ENCODE results near the gene RGSL1. TPM values are rescaled to one million over a fixed set of nuclear protein-coding genes. Genes with fewer than 3 reads are reported as not detected.

Gene RGSL1
- total and polyA plus RNA-seq, 3 experiments from 2014 or later = not detected

DNA sequence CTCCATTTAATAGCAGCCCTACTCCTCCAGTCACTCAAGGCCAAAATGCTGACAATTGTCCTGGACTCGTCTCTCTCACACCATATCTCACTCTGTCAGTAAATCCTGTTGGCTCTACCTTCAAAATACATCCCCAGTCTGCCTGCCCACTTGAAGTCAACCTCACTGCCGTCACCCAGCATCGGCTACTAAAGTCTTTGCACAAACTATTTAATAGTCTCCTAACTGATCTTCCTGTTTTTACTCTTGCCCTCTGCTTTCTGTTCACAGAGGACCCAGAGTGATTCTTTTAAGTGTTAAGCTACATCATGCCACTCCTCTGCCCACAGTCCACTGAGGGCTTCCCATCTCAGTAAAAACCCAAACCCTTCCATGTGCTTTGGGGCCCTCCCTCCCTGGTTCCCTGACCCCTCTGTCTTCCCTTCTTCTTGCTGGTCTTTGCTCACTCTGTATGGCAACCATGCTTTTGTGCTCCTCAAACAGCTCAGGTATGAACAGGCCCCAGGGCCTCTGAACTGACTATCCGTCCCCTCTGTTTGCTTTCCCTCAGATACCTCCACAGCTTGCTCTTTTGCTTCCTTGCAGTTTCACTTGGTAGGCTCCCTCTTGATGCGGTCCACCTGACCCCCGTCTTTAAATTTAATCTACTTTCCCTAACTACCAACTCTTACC lies 120.1 kb downstream of the RGSL1 start:
- POLR2A ChIA-PET = no interaction called here
- no peaks in the 10 kb centered on the region for H3K27me3 Mint-ChIP-seq
- DNase-seq = no peak
- no peaks in the 10 kb centered on the region for H3K9me3 Mint-ChIP-seq
- H3K27ac ChIP-seq (ENCODE audit: low read depth, low read length) = no peak overlapping the region
- H3K27me3 ChIP-seq (ENCODE audit: insufficient read depth, low read length, poor library complexity, severe bottlenecking) = no peaks in the 10 kb centered on the region
- no peak overlapping the region for H3K4me3 ChIP-seq (ENCODE audit: low read length)
- peaks cover 7% of the 10 kb centered on the region for H3K36me3 ChIP-seq (ENCODE audit: insufficient read depth, low read length)
- H3K4me1 ChIP-seq (ENCODE audit: insufficient read depth, low read length) = no peaks in the 10 kb centered on the region
- no peaks in the 10 kb centered on the region for H3K4me1 Mint-ChIP-seq
- CTCF ChIA-PET = no interaction called here
- H3K9me3 ChIP-seq (ENCODE audit: low read length) = no peaks in the 10 kb centered on the region
- peaks cover 4 to 26% (median 13%) of the 10 kb centered on the region in 3 donors for H3K36me3 Mint-ChIP-seq
- no peak overlapping the region for H3K4me3 Mint-ChIP-seq
- no peak overlapping the region for H3K27ac Mint-ChIP-seq

DNA sequence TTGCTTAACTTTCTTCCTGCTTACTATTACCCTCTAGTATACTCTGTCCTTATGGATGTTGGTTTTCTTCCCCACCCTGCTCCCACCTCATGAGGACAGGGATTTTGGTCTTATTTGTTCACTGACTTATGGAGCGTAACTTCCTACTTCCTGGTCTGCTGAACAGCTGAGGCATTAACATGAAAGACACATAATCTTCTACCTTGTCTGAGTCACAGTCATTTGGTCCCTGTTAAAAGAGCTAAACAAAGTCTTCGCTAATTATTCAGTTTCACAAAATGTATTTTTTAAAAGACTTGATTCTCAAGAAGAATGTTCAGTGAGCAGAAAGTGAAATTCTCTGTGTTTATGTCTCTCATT lies 120.6 kb downstream of the RGSL1 start:
- Histone ChIP-seq H3K4me3 (ENCODE audit: low read length) (no peak overlapping the region), H3K27me3 (ENCODE audit: insufficient read depth, low read length, poor library complexity, severe bottlenecking) (no peaks in the 10 kb centered on the region), H3K27ac (ENCODE audit: low read depth, low read length) (no peak overlapping the region), H3K4me1 (ENCODE audit: insufficient read depth, low read length) (no peaks in the 10 kb centered on the region), H3K9me3 (ENCODE audit: low read length) (no peaks in the 10 kb centered on the region), H3K36me3 (ENCODE audit: insufficient read depth, low read length) (peaks cover 7% of the 10 kb centered on the region)
- no peaks in the 10 kb centered on the region for H3K9me3 Mint-ChIP-seq
- peaks cover 7 to 31% (median 18%) of the 10 kb centered on the region in 3 donors for H3K36me3 Mint-ChIP-seq
- H3K27ac Mint-ChIP-seq = no peak overlapping the region
- H3K4me3 Mint-ChIP-seq = no peak overlapping the region
- DNase-seq = no peak
- H3K27me3 Mint-ChIP-seq = no peaks in the 10 kb centered on the region
- POLR2A ChIA-PET = no interaction called here
- CTCF ChIA-PET = no interaction called here
- H3K4me1 Mint-ChIP-seq = no peaks in the 10 kb centered on the region

DNA sequence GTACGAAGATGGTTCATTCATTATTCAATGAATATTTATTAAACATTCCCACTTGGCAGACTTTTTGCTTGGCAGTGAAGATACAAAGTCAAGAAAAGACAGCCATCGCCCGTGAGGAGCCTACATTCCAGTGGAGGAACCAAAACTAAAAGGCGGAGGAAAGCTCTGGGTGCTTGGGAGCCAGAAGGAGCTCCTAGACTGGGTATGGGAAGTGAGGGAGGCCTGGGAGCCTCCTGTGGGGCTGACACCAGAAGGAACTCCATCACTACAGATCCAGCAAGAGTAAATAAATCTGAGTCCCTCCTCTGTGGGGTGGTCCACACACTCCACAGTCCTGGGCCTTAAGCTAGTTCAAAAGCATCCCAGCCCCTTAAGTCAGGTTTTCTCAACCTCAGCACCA lies 124.2 kb downstream of the RGSL1 start:
- ChIA-PET CTCF (no interaction called here), POLR2A (no interaction called here)
- Histone ChIP-seq H3K4me3 (ENCODE audit: low read length) (no peak overlapping the region), H3K36me3 (ENCODE audit: insufficient read depth, low read length) (peaks cover 7% of the 10 kb centered on the region), H3K9me3 (ENCODE audit: low read length) (no peaks in the 10 kb centered on the region), H3K4me1 (ENCODE audit: insufficient read depth, low read length) (no peaks in the 10 kb centered on the region), H3K27me3 (ENCODE audit: insufficient read depth, low read length, poor library complexity, severe bottlenecking) (no peaks in the 10 kb centered on the region), H3K27ac (ENCODE audit: low read depth, low read length) (no peak overlapping the region)
- no peaks in the 10 kb centered on the region for H3K27me3 Mint-ChIP-seq
- no peak for DNase-seq
- no peaks in the 10 kb centered on the region for H3K9me3 Mint-ChIP-seq
- H3K4me3 Mint-ChIP-seq = no peak overlapping the region
- H3K36me3 Mint-ChIP-seq = peaks cover 18 to 60% (median 35%) of the 10 kb centered on the region in 3 donors
- H3K27ac Mint-ChIP-seq = no peak overlapping the region
- peaks cover 14 to 18% (median 17%) of the 10 kb centered on the region in 3 donors for H3K4me1 Mint-ChIP-seq

DNA sequence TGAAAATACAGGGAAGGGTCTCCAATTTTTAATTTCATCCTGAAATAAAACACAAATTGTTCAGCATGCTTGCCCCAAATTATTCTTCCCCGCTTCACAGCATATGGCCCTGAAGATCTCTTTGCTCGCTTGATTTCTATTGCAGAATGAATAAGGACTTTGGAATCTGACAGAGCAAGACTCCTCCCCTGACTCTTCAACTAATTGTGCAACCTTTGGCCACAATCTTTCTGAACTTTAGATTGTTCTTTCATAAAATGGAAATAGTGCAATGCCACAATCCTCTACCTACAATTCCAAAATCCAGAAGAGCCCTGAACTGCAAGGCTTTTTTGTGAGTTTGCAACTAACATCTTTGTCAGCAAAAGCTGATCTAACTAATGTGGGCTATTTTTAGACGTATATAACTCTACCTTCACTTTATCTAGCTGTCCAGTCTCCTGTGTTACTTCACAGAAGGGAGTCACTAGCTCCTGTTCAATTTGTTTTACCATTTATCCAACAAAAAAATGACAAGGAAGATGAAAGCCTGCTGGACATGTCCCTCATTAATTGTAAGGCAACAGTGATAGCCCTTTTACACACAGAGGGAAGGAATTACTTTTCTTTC lies 125.7 kb downstream of the RGSL1 start:
- POLR2A ChIA-PET = no interaction called here

DNA sequence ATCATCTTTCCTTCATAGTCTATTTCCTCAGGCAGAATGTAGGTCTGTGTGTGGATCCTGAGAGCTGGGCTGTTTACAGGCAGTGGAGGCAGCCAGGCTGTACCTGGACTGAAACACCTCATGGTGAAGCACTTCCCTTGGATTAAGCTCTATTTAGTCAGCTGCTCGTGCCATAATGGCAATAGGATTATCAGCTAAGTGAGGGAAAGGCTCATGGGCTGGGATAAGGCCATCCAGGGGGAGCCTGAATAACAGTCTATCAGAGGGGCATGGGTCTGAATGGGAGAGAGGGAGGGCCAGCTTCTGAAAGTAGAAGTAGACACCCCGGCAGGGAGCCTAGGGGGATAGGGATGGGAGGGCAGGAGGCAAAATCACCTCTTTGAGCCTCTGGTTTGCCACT lies 130.8 kb downstream of the RGSL1 start:
- Mint-ChIP-seq H3K4me3 (peak overlapping the region in 1 of 7 donors; percentile 27), H3K9me3 (no peaks in the 10 kb centered on the region), H3K4me1 (peaks cover 61 to 76% (median 63%) of the 10 kb centered on the region in 3 donors), H3K36me3 (peaks cover 18 to 89% (median 49%) of the 10 kb centered on the region in 3 donors), H3K27me3 (no peaks in the 10 kb centered on the region), H3K27ac (peak overlapping the region in 4 of 8 donors; percentile 15 to 92 (median 43))
- Histone ChIP-seq H3K9me3 (ENCODE audit: low read length) (no peaks in the 10 kb centered on the region), H3K27ac (ENCODE audit: low read depth, low read length) (no peak overlapping the region), H3K36me3 (ENCODE audit: insufficient read depth, low read length) (peaks cover 31% of the 10 kb centered on the region), H3K4me1 (ENCODE audit: insufficient read depth, low read length) (peaks cover 35% of the 10 kb centered on the region), H3K4me3 (ENCODE audit: low read length) (no peak overlapping the region), H3K27me3 (ENCODE audit: insufficient read depth, low read length, poor library complexity, severe bottlenecking) (no peaks in the 10 kb centered on the region)
- DNase-seq = no peak
- ChIA-PET CTCF (interaction anchor here (1.2 to 1.3 kb wide), 2 partner anchors 14 to 202 kb away, joined by 3 to 5 read pairs; no protein-coding TSS in a partner anchor), POLR2A (no interaction called here)

More for the DNA sequence above, 125.7 kb downstream of the RGSL1 start:
- Mint-ChIP-seq H3K4me1 (peaks cover 24 to 30% (median 25%) of the 10 kb centered on the region in 3 donors), H3K9me3 (no peaks in the 10 kb centered on the region), H3K36me3 (peaks cover 21 to 75% (median 43%) of the 10 kb centered on the region in 3 donors), H3K27ac (no peak overlapping the region), H3K4me3 (no peak overlapping the region), H3K27me3 (no peaks in the 10 kb centered on the region)
- peaks cover 18% of the 10 kb centered on the region for H3K36me3 ChIP-seq (ENCODE audit: insufficient read depth, low read length)
- H3K4me3 ChIP-seq (ENCODE audit: low read length) = no peak overlapping the region
- H3K4me1 ChIP-seq (ENCODE audit: insufficient read depth, low read length) = no peaks in the 10 kb centered on the region
- no peaks in the 10 kb centered on the region for H3K27me3 ChIP-seq (ENCODE audit: insufficient read depth, low read length, poor library complexity, severe bottlenecking)
- no peaks in the 10 kb centered on the region for H3K9me3 ChIP-seq (ENCODE audit: low read length)
- no peak for DNase-seq
- no peak overlapping the region for H3K27ac ChIP-seq (ENCODE audit: low read depth, low read length)
- CTCF ChIA-PET = no interaction called here

DNA sequence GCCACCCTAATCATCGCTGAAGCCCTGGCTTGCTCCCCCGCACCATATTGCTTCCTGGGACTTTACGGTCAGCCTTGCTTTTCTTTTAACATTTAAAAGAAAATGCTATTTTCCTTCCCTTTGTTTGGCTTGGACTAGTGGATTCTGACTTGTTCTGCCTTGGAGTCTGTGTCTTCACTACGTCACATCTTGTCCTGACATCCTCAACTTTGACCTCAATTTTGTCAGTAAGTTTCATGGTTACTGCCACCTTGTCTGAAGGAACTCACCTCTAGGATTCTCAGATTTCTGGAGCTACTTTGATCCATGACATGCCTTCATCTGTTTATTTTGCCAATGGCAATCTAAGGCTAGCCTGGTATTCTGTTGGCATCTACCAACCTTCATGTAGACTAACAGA lies 134.8 kb downstream of the RGSL1 start:
- H3K4me1 ChIP-seq (ENCODE audit: insufficient read depth, low read length) = peaks cover 54% of the 10 kb centered on the region
- H3K9me3 ChIP-seq (ENCODE audit: low read length) = no peaks in the 10 kb centered on the region
- H3K27ac ChIP-seq (ENCODE audit: low read depth, low read length) = no peak overlapping the region
- POLR2A ChIA-PET = interaction anchor here (0.6 kb wide), 1 partner anchor 255 kb away, joined by 10 read pairs; no protein-coding TSS in a partner anchor
- peaks cover 18 to 79% (median 38%) of the 10 kb centered on the region in 3 donors for H3K36me3 Mint-ChIP-seq
- no peak for DNase-seq
- H3K36me3 ChIP-seq (ENCODE audit: insufficient read depth, low read length) = peaks cover 28% of the 10 kb centered on the region
- H3K9me3 Mint-ChIP-seq = no peaks in the 10 kb centered on the region
- CTCF ChIA-PET = no interaction called here
- peak overlapping the region; percentile 26 for H3K4me3 ChIP-seq (ENCODE audit: low read length)
- H3K27me3 ChIP-seq (ENCODE audit: insufficient read depth, low read length, poor library complexity, severe bottlenecking) = no peaks in the 10 kb centered on the region
- peak overlapping the region; percentile 51 to 79 (median 60) for H3K4me3 Mint-ChIP-seq
- H3K27ac Mint-ChIP-seq = peak overlapping the region in 4 of 8 donors; percentile 12 to 85 (median 44)
- H3K4me1 Mint-ChIP-seq = peaks cover 68 to 85% (median 77%) of the 10 kb centered on the region in 3 donors
- no peaks in the 10 kb centered on the region for H3K27me3 Mint-ChIP-seq

DNA sequence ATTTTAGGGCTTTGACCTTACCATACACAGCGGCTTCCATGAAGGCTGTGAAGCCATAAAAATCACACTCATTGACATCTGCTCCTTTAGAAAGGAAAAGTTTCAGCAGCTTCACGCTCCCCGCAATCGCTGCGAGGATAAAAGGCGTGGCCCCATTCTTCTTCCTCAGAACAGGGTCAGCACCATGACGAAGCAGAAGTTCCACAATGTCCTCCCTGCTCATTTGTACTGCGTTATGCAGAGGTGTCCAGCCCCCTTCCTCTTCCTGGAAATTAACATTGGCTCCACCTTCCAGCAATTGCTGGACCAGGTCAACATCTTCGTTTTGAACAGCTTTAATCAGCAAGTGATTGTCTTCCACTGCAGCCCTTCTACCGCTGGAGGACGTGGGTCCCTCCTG lies 136.4 kb downstream of the RGSL1 start:
- POLR2A ChIA-PET = no interaction called here
- Mint-ChIP-seq H3K27me3 (no peaks in the 10 kb centered on the region), H3K4me3 (peak overlapping the region; percentile 23 to 67 (median 57))

DNA sequence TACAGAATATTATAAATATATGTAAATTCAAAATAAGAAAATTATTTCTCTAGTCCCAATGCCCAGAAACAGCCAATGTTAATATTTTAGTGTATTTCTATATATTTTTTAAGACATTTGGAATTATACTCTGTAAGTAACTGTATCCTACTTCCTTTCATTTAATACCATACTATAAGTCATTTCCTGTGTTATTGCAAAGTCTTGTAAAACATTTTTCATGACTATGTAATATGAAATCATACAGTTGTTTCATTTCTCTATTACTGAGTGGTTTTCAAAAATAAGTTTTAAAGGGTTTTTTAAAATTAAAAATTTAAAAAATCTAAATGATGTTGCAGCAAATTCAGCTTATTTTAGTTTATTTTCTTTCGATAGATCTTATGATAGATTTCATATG lies 137.1 kb downstream of the RGSL1 start:
- DNase-seq = no peak
- peaks cover 54% of the 10 kb centered on the region for H3K4me1 ChIP-seq (ENCODE audit: insufficient read depth, low read length)
- peak overlapping the region in 1 of 8 donors; percentile 100 for H3K27ac Mint-ChIP-seq
- ChIA-PET CTCF (interaction anchor here (1.4 to 4.5 kb wide), 2 partner anchors 9 to 13 kb away, joined by 3 to 44 read pairs; no protein-coding TSS in a partner anchor), POLR2A (no interaction called here)
- no peaks in the 10 kb centered on the region for H3K27me3 ChIP-seq (ENCODE audit: insufficient read depth, low read length, poor library complexity, severe bottlenecking)
- H3K27ac ChIP-seq (ENCODE audit: low read depth, low read length) = no peak overlapping the region
- H3K27me3 Mint-ChIP-seq = peaks cover 0 to 3% of the 10 kb centered on the region in 2 donors
- H3K4me1 Mint-ChIP-seq = peaks cover 61 to 76% (median 72%) of the 10 kb centered on the region in 3 donors
- H3K36me3 Mint-ChIP-seq = peaks cover 11 to 59% (median 25%) of the 10 kb centered on the region in 3 donors
- no peaks in the 10 kb centered on the region for H3K9me3 ChIP-seq (ENCODE audit: low read length)
- peaks cover 12% of the 10 kb centered on the region for H3K36me3 ChIP-seq (ENCODE audit: insufficient read depth, low read length)
- no peak overlapping the region for H3K4me3 ChIP-seq (ENCODE audit: low read length)
- peak overlapping the region in 1 of 7 donors; percentile 97 for H3K4me3 Mint-ChIP-seq
- H3K9me3 Mint-ChIP-seq = no peaks in the 10 kb centered on the region

More for the DNA sequence above, 136.4 kb downstream of the RGSL1 start:
- Histone ChIP-seq H3K36me3 (ENCODE audit: insufficient read depth, low read length) (peaks cover 17% of the 10 kb centered on the region), H3K4me1 (ENCODE audit: insufficient read depth, low read length) (peaks cover 54% of the 10 kb centered on the region), H3K27me3 (ENCODE audit: insufficient read depth, low read length, poor library complexity, severe bottlenecking) (no peaks in the 10 kb centered on the region), H3K9me3 (ENCODE audit: low read length) (no peaks in the 10 kb centered on the region), H3K27ac (ENCODE audit: low read depth, low read length) (no peak overlapping the region), H3K4me3 (ENCODE audit: low read length) (no peak overlapping the region)
- no peaks in the 10 kb centered on the region for H3K9me3 Mint-ChIP-seq
- H3K27ac Mint-ChIP-seq = no peak overlapping the region
- H3K36me3 Mint-ChIP-seq = peaks cover 11 to 64% (median 29%) of the 10 kb centered on the region in 3 donors
- H3K4me1 Mint-ChIP-seq = peaks cover 62 to 79% (median 76%) of the 10 kb centered on the region in 3 donors
- DNase-seq = no peak
- CTCF ChIA-PET = interaction anchor here (0.6 to 1.4 kb wide), 3 partner anchors 9 to 195 kb away, joined by 3 to 4 read pairs (median 3); no protein-coding TSS in a partner anchor
